Measurements from ENCODE around the gene REC8. TPM values are rescaled to one million over a fixed set of nuclear protein-coding genes. Genes with fewer than 3 reads are reported as not detected.
A peak's percentile ranks its signal among the peaks of the same experiment; 100 is the strongest.

The REC8 gene
- total and polyA plus RNA-seq, 2 of the 13 experiments (the other 11 are each of a cell fraction or from before 2014, with no cell fraction given), result 3.4 to 14.7 TPM

GRCh38 chr14:24188251-24189058 lies 16.6 kb downstream of the REC8 start, which contains the start of gene IPO4 (continued):
- TF ChIP-seq, protein P1, sequence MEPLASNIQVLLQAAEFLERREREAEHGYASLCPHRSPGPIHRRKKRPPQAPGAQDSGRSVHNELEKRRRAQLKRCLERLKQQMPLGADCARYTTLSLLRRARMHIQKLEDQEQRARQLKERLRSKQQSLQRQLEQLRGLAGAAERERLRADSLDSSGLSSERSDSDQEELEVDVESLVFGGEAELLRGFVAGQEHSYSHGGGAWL (CRISPR knock-in tag; IDR thresholded peaks at IDR 0.05), result peak; percentile 100
- TF ChIP-seq CCAR2 (optimal IDR thresholded peaks at IDR 0.05; ENCODE audit: low read depth, low read length) (peak; percentile 100), ZSCAN31 (CRISPR knock-in tag; IDR thresholded peaks at IDR 0.05; ENCODE audit: low read depth) (peak; percentile 99), REL (CRISPR knock-in tag; conservative IDR thresholded peaks at IDR 0.05) (no peak), ZNF674 (CRISPR knock-in tag; IDR thresholded peaks at IDR 0.05; ENCODE audit: low read depth) (peak; percentile 99), ZNF256 (CRISPR knock-in tag; conservative IDR thresholded peaks at IDR 0.05) (peak; percentile 94), ETV6 (CRISPR knock-in tag; conservative IDR thresholded peaks at IDR 0.05) (peak; percentile 99), CBX2 (IDR thresholded peaks at IDR 0.05; ENCODE audit: low read depth, low read length) (peak; percentile 80; the same call in 1 of the 2 replicates), CBX2 (CRISPR knock-in tag; IDR thresholded peaks at IDR 0.05; ENCODE audit: low read depth) (peak; percentile 98; the same call in 1 of the 2 replicates), RXRB (CRISPR knock-in tag; IDR thresholded peaks at IDR 0.05; ENCODE audit: borderline replicate concordance) (peak; percentile 97), HOXA3 (CRISPR knock-in tag; IDR thresholded peaks at IDR 0.05) (peak; percentile 97), BATF2 (CRISPR knock-in tag; IDR thresholded peaks at IDR 0.05) (no peak), ZBTB26 (CRISPR knock-in tag; IDR thresholded peaks at IDR 0.05; ENCODE audit: borderline replicate concordance) (peak; percentile 84; the same call in 1 of the 2 replicates)
- TF ChIP-seq, protein P2, sequence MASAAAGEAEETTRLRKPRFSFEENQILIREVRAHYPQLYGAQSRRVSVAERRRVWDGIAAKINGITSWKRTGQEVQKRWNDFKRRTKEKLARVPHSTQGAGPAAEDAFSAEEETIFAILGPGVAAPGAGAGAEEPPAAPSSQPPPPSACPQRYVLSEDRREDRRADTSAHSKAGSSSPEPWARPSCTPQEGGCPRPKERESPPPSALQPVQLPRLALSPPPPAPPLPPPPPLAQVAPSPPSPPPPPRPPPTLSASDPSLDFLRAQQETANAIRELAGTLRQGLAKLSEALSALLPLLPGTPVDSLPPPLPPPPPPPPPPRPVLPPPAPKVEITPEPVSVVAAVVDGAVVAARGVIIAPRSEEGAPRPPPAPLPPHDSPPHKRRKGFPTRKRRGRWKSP (CRISPR knock-in tag; IDR thresholded peaks at IDR 0.05), result no peak
- TF ChIP-seq, protein P3, sequence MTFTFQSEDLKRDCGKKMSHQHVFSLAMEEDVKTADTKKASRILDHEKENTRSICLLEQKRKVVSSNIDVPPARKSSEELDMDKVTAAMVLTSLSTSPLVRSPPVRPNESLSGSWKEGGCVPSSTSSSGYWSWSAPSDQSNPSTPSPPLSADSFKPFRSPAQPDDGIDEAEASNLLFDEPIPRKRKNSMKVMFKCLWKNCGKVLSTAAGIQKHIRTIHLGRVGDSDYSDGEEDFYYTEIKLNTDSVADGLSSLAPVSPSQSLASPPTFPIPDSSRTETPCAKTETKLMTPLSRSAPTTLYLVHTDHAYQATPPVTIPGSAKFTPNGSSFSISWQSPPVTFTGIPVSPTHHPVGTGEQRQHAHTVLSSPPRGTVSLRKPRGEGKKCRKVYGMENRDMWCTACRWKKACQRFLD (CRISPR knock-in tag; IDR thresholded peaks at IDR 0.05; ENCODE audit: borderline replicate concordance), result peak; percentile 99
- TF ChIP-seq, protein P4, sequence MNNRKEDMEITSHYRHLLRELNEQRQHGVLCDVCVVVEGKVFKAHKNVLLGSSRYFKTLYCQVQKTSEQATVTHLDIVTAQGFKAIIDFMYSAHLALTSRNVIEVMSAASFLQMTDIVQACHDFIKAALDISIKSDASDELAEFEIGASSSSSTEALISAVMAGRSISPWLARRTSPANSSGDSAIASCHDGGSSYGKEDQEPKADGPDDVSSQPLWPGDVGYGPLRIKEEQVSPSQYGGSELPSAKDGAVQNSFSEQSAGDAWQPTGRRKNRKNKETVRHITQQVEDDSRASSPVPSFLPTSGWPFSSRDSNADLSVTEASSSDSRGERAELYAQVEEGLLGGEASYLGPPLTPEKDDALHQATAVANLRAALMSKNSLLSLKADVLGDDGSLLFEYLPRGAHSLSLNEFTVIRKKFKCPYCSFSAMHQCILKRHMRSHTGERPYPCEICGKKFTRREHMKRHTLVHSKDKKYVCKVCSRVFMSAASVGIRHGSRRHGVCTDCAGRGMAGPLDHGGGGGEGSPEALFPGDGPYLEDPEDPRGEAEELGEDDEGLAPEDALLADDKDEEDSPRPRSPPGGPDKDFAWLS (CRISPR knock-in tag; IDR thresholded peaks at IDR 0.05; ENCODE audit: borderline replicate concordance), result peak; percentile 83
- TF ChIP-seq, protein P5, sequence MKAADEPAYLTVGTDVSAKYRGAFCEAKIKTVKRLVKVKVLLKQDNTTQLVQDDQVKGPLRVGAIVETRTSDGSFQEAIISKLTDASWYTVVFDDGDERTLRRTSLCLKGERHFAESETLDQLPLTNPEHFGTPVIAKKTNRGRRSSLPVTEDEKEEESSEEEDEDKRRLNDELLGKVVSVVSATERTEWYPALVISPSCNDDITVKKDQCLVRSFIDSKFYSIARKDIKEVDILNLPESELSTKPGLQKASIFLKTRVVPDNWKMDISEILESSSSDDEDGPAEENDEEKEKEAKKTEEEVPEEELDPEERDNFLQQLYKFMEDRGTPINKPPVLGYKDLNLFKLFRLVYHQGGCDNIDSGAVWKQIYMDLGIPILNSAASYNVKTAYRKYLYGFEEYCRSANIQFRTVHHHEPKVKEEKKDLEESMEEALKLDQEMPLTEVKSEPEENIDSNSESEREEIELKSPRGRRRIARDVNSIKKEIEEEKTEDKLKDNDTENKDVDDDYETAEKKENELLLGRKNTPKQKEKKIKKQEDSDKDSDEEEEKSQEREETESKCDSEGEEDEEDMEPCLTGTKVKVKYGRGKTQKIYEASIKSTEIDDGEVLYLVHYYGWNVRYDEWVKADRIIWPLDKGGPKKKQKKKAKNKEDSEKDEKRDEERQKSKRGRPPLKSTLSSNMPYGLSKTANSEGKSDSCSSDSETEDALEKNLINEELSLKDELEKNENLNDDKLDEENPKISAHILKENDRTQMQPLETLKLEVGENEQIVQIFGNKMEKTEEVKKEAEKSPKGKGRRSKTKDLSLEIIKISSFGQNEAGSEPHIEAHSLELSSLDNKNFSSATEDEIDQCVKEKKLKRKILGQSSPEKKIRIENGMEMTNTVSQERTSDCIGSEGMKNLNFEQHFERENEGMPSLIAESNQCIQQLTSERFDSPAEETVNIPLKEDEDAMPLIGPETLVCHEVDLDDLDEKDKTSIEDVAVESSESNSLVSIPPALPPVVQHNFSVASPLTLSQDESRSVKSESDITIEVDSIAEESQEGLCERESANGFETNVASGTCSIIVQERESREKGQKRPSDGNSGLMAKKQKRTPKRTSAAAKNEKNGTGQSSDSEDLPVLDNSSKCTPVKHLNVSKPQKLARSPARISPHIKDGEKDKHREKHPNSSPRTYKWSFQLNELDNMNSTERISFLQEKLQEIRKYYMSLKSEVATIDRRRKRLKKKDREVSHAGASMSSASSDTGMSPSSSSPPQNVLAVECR (CRISPR knock-in tag; IDR thresholded peaks at IDR 0.05; ENCODE audit: borderline replicate concordance), result peak; percentile 100

Measured in HepG2 (cell line).